CD4-positive, alpha-beta T cell treated with Interleukin-4 for 1 hour (primary cell): Measurements from ENCODE around the gene SLC24A3.

ENCODE experiments used
- DNase-seq, 2 donors: peaks; one replicate each; pipeline ENCODE4 v3.0.0-alpha.2; 2020 to 2022

Gene SLC24A3

DNA sequence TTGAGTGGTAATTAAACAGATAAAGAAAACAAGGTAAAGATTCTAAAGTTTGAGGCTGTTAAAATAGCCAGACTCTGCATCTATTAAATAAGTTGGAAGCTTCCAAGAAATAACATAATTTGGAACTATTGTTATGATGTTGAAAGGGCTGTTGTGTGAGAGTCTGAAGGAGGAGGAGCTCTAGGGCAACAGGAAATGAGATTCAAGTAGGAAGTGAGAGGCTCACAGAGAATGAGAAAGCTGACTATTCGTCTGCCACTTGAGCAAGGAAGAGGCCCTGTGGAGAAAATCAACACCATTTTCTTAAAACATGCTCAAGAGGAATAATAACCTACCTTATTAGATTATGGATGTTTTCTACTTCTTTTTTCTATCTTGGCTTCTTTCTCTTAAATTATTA lies 185.2 kb downstream of the SLC24A3 start:
- no peak for DNase-seq

DNA sequence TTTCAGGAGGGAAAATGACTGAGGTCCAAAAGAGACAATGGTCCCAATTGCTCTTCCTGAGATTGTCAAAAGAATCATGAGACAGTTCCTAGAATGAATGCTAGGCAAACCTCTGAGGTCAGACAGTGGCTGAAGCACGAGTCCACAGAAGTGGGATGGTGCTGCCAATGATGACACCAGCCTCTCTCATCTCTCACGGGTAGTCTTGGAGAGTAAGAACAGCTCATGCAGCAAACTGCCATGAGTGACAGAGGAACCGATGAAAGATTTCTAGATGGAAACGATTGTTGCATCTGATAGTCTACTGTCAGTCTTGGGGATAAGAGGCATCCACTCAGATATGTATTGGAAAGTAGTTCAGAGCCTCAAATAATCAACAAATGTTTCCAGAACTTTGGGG lies 188.7 kb downstream of the SLC24A3 start:
- no peak for DNase-seq

DNA sequence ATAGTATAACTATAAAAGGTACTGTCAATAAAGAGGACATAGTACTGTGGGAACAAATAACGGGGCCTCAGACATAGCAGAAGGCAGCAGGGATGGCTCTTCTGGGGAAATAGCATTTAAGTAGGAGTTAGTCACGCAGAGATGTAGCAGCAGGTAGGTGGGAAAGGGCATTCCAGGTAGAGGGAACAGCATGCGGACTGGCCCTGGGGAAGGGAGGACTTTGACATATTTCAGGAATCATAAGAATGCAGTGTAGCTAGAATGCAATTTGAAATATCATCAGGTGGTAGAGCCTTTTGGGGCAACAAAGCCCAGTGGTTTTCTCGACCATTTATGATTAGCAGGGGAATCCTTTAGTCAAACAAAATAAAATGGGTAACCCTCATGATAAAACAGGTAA lies 191.1 kb downstream of the SLC24A3 start:
- no peak for DNase-seq

DNA sequence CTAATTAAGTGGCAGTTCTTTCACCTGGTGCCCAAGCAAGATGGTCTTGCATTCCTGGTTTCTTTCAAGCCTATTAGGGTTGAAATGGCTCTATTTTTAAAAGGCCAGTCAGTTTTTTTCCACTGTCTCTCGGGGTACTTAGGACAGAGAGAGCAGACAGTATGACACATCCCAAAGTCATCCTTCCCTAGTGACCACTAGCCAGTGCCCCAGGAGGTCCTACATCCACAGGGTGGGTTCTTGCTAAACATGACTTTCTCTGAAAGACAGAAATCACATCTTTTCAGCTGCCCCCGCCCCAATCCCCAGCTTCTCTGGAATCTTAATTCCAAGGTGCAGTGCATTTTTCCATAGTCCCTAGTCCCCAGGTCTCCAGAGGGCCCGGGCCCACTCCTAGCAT lies 192.4 kb downstream of the SLC24A3 start:
- DNase-seq, result no peak

DNA sequence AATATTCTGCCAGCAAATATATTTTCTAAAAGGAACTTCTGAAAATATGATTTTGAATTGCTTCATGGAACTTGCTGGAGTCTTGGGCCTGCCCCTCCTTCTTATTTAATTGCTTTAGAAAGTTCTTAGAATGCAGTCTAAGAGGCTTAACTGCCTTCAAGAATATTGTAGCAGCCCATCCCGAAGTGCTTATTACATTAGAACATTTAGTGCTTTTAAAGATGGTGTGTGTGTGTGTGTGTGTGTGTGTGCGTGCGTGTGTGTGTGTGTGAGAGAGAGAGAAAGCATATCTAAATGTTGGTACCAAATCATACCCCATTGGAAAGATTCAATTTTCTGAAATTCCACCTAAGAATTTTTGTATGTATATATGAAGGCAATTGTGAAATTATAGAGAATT lies 193.5 kb downstream of the SLC24A3 start:
- no peak for DNase-seq

DNA sequence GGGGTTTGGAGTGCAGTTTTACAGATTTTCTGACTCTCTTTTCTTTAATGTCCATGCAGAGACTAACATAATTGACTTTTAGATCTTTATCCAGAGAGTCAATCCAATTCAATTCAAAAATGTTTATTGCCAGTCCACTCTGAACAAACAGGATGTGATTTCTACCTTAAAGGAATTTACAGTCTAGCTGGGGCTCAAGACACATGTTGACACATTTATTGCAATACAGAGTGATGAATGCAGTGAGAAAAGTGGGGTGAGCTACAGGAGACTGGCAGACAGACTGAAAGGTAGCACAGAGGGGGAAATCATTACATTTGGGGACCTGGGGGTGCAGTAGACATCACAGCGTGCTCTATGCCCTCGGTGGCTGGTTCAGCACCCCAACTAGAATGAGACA lies 193.9 kb downstream of the SLC24A3 start:
- no peak for DNase-seq

DNA sequence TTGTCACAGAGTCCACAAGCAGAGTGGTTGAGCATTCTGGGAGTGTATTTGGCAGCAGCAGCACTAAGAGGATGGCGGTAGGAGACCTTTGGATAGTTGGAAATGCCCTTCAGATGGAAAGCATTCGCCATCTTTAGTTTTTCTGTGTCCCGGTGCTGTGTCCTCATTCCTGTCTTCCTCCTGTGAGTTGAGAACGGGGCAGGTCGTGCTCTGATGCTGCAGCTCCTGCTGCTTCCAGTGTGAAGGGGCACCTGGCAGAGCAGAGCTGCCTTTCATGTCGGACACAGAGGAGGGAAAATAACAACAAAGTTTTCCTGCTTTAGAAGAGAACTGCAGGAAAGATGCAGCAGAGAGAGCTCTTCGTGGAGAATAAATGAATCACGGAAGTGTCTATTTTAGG lies 194.8 kb downstream of the SLC24A3 start:
- DNase-seq, result no peak

DNA sequence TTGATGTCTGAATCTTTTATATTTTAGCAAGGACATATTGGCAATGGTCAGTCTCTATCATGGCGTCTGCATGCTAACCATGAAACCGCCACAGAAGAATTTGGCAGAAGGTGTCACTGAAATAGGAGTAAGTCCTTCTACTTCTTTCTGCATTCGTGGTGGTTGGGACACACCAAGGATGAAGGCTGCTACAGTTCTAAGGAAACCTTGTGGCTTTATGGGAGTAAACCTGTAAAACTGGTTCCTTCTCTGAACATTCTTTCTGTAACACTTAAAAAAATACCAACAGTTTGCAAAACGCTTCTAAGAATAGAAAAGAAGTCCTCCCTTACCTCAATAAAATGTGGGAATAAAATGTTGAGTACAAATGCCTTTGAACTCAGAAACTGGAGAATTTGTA lies 195.3 kb downstream of the SLC24A3 start:
- no peak for DNase-seq

DNA sequence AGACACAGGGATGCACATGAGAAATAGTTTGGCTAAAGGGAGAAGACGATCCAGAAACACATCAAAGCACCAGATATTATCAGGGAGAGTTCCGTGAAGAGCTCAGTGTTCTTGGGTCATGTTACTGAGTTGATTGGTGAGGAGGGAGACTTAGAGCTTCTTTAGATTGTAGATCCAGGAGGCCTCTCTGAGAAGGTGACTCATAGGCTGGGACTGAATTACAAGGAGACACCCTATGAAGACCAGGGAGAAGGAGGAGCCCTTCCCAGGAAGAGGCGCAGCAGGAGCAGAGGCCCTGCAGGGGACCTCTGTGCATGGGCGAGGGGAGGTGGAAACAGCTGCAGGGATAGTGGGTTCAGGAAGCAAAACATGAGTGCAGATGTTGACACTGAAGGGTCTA lies 196.5 kb downstream of the SLC24A3 start:
- DNase-seq, result no peak

DNA sequence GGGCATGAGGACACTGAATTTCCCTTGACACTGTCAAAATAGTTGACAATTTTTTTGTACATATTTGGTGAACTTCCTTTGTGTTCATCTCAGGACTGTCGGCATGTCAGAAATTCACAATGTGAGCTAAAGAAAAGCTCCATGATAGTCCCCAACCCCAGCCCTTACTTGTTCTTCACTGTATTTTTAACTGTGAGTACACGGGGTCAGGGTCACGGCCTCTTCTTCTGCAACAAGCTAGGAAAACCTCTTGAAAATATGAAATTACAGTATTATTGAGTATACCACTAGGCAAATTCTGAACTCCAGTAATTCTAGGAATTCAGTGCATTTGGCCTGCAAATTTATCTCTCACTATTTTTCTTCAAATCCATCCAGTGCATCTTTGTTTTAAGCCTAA lies 199.4 kb downstream of the SLC24A3 start:
- no peak for DNase-seq

DNA sequence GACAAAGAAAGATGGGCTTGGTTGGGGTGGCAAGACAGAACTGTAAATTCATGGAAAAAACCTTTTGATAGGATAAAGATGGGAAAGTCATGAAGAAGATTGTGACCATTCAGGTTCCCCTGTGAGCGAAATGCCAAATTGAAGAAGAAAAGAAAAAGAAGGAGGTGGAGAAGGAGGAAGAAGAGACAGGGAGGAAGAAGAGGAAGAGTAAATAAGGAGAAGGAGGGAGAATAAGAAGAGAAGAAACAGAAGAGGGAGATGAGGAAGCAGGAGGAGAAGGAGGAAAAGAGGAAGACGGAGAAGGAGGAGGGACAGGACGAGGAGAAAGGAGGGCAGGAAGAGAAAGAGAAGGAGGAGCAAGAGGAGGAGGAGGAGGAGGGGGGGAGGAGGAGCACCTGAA lies 199.8 kb downstream of the SLC24A3 start:
- no peak for DNase-seq

DNA sequence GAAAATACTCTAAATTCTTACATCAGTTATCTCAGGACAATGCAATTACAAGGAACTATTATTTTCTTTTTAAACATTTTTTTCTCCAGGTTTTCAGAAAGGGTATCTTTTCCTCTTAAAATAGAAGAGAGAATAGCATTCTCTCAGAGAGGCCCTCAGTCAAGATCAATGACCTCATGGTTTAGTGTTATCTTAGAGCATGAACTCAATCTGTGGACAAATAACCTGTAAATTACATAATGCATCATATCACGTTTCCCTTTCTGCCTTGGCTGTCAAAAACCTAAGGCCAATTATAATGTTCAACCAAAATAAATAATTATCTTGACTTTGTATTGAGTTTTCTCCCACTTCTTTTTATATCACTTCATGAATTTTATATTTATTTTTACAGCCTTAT lies 202.2 kb downstream of the SLC24A3 start:
- no peak for DNase-seq

DNA sequence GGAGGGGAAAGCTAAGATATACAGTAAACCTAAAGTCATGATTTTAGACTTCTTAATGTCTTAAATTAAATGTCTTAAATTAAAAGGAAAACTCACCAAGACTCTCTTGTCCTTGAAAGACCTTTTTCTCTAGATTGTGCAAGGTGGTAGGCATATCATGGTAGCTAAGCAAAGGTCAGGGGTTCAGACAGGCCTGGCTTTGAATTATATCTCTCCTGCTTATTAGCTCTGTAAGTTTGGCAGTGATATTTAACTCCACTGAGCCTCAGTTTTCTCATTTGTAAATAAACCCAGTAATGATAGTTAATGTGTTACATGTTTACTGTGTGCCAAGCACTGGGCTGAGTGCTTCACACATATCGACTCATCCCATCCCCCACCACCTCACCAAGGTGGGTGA lies 203.3 kb downstream of the SLC24A3 start:
- DNase-seq, result no peak

DNA sequence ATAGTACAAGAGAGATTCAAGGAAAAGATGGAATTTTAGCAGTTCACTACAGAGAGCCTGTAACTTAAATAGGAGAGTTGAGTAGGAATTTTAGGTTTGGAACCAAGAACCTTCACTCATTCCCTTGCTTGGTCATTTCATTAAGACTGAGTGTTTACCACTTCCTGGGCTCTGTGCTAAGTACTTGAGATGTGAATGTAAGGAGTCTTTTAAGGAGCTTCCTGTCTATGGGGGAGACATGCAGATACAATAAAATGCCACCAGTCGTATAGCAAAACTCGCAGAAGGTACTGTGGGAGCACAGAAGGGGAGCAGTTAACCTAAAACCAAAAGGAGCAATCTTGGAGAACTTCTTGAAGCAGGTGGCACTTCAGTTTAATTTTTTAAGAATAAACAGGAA lies 204.2 kb downstream of the SLC24A3 start:
- DNase-seq, result no peak

DNA sequence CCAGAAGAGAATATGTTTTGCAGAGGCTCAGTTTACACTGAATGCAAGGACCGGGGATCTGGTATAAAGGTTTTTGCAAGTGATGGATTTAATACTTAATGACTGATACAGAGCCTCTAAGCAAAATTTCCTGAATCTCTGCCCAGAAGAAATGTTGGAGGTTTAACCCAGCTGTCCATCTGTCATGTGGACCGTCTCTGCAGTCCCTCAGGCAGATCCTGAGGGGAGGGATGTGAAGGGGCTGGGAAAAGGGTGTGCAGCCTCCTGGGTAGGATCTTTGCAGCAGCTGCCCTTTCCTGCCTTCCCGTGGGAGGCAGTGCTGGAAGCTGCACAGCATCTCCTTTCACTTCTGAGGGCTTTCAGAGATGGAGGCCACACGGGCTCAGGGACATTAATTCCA lies 207.0 kb downstream of the SLC24A3 start:
- no peak for DNase-seq

DNA sequence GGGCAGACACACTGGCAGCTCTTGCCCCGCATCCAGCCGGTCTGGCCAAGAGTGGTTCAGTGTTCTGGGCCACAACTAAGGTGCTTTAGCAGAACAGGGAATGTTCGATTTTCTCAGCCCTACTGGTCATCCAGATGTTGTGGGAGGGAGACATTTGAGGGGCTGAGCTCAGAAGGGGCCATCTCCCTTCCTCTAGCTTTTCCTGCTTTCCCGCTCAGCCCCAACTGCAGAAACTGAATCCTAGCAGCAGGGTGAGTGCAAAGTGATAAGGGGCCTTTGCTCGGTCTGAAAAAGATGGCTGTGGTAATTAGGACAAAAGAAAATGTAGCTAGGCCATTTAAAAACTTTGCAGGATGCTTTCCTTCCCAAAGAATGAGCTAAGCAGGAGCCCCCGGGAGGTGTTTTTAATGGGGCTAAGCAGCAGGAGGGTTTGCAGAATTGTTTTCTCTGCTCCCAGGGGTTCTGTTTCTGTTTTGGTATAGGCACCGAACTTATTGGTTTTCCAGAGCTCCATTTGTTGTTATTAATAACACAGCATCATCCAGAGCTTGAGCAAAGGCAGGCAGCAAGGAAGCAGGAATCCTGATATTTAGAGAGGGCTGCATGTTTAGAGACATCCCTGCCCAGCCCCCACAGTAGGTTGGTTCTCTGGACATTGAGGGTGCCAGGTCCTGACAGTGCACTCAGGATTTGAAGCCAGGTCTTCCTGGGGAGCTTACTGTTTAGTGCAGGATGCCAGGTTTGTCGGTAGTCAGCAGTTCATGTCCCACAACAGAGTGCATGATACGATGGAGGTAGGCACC lies 210.9 kb downstream of the SLC24A3 start:
- no peak for DNase-seq

DNA sequence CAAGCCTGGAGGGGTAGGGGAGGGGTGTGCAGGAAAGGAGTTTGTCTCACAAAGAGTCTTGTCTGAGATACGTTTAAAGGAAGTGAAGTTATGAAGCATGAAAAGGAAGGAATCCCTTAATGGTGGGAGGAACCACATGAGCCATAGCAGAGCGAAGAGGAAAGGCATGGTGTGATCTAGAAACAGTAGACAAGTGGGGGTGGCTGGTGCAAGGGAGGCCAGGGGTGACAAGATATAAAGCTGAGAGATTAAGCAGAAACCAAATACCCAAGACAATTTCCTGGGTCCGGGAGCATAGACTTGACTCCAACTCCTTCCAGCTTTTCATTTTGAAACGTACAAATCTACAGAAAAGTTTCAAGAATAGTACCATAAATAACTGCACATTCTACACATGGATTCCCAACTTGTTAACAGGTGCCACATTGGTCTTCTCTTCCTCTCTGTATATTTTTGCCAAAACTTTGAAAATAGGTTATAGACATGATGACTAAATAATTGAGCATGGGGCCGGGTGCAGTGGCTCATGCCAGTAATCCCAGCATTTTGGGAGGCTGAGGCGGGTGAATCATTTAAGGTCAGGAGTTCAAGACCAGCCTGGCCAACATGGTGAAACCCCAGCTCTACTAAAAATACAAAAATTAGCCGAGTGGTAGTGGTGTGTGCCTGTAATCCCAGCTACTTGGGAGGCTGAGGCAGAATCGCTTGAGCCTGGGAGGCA lies 211.6 kb downstream of the SLC24A3 start:
- no peak for DNase-seq

DNA sequence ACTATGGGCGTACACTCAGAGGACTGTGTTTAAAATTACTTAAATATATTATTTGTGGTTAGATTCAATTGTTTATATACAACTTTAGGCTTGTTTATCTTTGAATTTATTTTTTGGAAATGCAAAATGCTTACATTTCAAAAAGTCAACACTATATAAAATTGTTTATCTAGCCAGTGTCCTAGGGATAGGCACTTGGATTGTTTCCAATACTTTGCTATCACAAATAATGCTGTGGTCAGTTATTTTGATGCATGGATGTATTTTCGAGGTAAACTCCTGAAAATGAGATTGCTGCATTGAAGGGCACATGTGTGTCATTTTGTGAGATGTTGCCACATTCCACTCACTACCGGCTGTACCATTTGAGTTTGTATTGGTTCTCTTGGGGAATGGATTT lies 213.9 kb downstream of the SLC24A3 start:
- DNase-seq, result no peak

DNA sequence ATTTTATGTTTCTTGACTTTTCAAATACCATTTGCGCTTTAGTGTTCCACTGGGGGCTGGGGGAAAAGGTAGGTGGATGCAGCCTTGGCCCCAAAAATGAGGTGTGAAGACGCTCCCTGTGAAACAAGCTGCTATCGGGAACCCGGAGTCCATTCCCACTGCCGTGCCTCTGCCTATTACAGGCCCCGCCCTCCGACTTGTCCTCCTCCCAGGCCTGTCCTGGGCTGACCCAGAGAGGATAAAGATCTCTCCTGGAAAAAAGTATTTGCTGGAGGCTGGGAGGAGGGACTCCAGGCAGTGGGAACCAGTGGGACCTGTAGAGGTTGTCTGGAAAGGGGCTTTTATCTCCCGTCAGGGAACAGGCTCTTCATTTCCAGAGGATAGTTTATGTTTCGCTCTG lies 215.0 kb downstream of the SLC24A3 start:
- no peak for DNase-seq

DNA sequence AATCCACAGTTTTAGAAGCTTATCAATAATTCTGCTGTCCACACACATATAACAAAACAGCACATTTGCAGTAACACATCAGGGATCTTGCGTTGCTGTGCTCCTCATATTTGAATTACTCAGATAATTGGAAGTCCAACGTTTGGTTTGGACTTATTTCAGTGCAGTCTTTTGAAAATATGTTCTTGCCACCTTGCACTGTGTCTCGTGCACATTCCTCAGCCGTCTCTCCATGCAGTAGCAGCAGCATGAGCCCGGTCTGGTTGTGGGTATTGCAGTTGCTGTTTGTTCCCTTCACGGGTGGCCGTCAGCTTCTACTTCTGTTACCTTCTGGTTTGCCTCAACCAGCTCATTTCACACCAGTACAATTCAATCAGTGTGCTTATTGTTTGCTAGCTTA lies 215.5 kb downstream of the SLC24A3 start:
- DNase-seq, result no peak

DNA sequence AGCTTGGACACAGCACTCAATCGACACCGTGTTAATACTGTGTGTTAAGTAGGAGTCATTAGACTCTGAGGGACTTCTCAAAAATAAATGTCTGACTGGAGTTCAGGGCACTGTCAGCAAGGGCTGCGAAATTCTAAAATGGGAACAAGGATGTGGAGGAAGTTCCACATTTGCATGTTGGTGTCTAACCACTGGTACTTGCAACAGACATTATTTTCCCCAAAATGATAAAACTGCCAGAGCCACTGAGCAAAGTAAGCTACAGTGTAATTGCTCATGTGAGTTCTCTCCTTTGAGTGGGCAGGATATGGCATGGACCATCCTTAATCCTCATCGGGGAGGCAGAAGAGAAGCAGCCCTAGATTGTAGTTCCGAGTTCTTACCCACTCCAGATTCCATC lies 215.9 kb downstream of the SLC24A3 start:
- DNase-seq, result no peak

DNA sequence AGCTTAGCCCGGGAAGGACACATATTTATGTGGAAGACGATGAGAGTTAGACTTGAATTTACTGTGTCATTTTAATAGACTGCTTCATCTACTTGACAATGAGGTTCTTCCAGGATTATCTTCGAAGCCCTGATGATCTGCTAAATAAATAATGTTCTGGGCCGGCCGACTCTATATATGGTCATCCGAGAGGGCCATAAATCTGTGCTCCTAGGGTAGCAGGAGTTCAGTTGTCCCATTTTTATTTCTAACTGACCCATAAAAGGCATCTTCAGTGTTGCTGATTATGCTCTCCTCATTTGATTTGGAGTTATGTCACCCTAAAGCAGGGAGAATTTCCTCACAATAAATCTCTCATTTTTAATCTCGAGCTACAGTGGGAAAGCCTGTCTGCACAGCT lies 217.1 kb downstream of the SLC24A3 start:
- no peak for DNase-seq

DNA sequence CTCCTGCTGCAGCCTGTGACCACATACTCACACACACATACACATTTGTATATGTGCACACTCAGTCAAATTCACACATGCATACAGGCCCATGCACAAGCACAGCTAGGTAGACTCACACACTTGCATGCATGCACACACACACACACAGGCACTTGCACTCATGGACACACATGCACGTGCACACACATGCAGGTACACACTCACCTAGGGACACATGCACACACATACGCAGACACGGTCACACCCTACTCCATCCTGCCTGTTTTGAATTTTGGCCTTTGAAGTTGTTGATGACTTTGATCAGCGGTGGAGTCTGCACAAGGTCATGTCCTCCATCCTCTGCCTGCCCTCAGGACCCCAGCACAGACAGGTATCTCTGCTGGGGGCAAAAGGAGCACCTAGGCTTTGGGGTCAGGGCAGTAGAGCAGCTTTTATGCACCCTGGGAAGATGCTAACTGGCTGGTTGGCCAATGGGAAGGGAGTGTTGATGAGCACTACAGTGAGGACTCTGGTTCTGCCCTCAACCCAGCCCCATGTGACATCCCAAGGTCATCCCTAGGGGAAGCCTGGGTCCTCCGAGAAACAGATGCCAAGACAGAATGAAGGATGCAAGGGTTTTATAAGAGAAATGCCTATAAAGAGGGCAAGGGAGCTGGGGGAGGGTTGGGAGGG lies 218.3 kb downstream of the SLC24A3 start:
- DNase-seq, result no peak

DNA sequence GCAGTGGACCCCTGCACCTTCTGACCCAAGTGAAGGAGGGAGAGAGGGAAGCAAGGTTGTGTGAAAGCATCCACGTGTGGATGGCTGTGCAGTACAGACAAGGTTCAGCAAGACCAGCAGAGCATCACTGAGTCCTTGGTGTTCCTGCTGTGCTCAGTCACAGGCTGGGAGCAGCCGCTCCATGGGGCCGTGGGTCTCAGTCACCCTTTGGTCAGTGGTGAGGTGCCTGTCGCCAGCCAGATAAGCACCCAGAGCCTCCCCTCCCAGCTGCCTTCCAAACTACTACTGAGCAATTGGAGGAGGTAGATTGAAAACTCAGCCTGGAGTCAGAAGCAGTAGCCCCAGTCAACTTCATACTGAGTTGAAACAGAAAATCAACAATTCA lies 218.9 kb downstream of the SLC24A3 start:
- no peak for DNase-seq
